HG03342 (cell line): ENCODE measurements around the gene LCK.
"Not testable (repeated sequence)": the region's sequence is repeated elsewhere in the genome, so short reads cannot be mapped to it uniquely, and the experiment has no call there.

Experiments used
- ATAC-seq: cut with Tn5 transposase; IDR thresholded peaks from one replicate; pipeline ENCODE4 v1.9.1; 2021; ENCODE audit warnings: mild to moderate bottlenecking, moderate library complexity; ENCODE audit not compliant: unreplicated experiment

LCK gene

GRCh38 chr1:32272557-32273390, 21.7 kb downstream of the LCK start:
- no peak for ATAC-seq

- ATAC-seq, result no peak
Measured at GRCh38 chr1:32273391-32274208, 22.5 kb downstream of the LCK start.

GRCh38 chr1:32274646-32275340, 23.7 kb downstream of the LCK start:
- no peak for ATAC-seq

GRCh38 chr1:32275424-32275823, 24.4 kb downstream of the LCK start:
- ATAC-seq, result no peak

- no peak for ATAC-seq
Measured at GRCh38 chr1:32276032-32276782, 25.1 kb downstream of the LCK start.

GRCh38 chr1:32284777-32285176, 33.7 kb downstream of the LCK start:
- ATAC-seq, result not testable (repeated sequence)

GRCh38 chr1:32285658-32286057, 34.6 kb downstream of the LCK start:
- ATAC-seq, result no peak

- ATAC-seq, result no peak
Measured at GRCh38 chr1:32286763-32287162, 35.7 kb downstream of the LCK start.

- no peak for ATAC-seq
Measured at GRCh38 chr1:32289256-32289655, 38.2 kb downstream of the LCK start.

GRCh38 chr1:32291145-32291707, 40.2 kb downstream of the LCK start:
- ATAC-seq, result peak; percentile 2

- peak; percentile 96 for ATAC-seq
Measured at GRCh38 chr1:32291708-32292538, 40.9 kb downstream of the LCK start, which contains the start of gene HDAC1. TSS of gene HDAC1 (plus strand) at chr1:32292083. CDS start at chr1:32292170, 87 bp downstream.

GRCh38 chr1:32298211-32298610, 47.1 kb downstream of the LCK start:
- not testable (repeated sequence) for ATAC-seq

- no peak for ATAC-seq
Measured at GRCh38 chr1:32299327-32299726, 48.3 kb downstream of the LCK start.

- ATAC-seq, result no peak
Measured at GRCh38 chr1:32303358-32303757, 52.3 kb downstream of the LCK start.

- ATAC-seq, result no peak
Measured at GRCh38 chr1:32303997-32304622, 53.0 kb downstream of the LCK start.

- no peak for ATAC-seq
Measured at GRCh38 chr1:32305310-32305709, 54.2 kb downstream of the LCK start.

GRCh38 chr1:32307324-32307723, 56.3 kb downstream of the LCK start:
- no peak for ATAC-seq

- no peak for ATAC-seq
Measured at GRCh38 chr1:32309960-32310359, 58.9 kb downstream of the LCK start.
